HK-2 (cell line): ENCODE results near the gene POTEJ.
"Not testable (repeated sequence)": the region's sequence is repeated elsewhere in the genome, so short reads cannot be mapped to it uniquely, and the experiment has no call there.

Experiments used
- DNase-seq: peaks from one replicate; pipeline ENCODE4 v3.0.0-alpha.2; 2018; ENCODE audit not compliant: unreplicated experiment

POTEJ gene

GRCh38 chr2:130601648-130602302 is 9.5 kb upstream of the POTEJ start:
- DNase-seq: not testable (repeated sequence)

- not testable (repeated sequence) for DNase-seq
Observed at GRCh38 chr2:130608276-130609001, 2.8 kb upstream of the POTEJ start.

- DNase-seq: not testable (repeated sequence)
Observed at GRCh38 chr2:130609002-130609920, 2.0 kb upstream of the POTEJ start.

- DNase-seq: not testable (repeated sequence)
Observed at GRCh38 chr2:130610486-130610885, 754 bp upstream of the POTEJ start.

- DNase-seq: not testable (repeated sequence)
Observed at GRCh38 chr2:130628784-130629475, 17.7 kb downstream of the POTEJ start.

GRCh38 chr2:130638973-130639372 is 27.7 kb downstream of the POTEJ start:
- DNase-seq: not testable (repeated sequence)

- DNase-seq: not testable (repeated sequence)
Observed at GRCh38 chr2:130641688-130642087, 30.4 kb downstream of the POTEJ start.

GRCh38 chr2:130649285-130649684 is 38.0 kb downstream of the POTEJ start:
- DNase-seq: not testable (repeated sequence)

- DNase-seq: not testable (repeated sequence)
Observed at GRCh38 chr2:130664506-130664905, 53.3 kb downstream of the POTEJ start.

GRCh38 chr2:130665596-130665995 is 54.4 kb downstream of the POTEJ start:
- DNase-seq: not testable (repeated sequence)

GRCh38 chr2:130667516-130667915 is 56.3 kb downstream of the POTEJ start:
- DNase-seq: not testable (repeated sequence)

GRCh38 chr2:130670026-130670745 is 58.9 kb downstream of the POTEJ start:
- DNase-seq: not testable (repeated sequence)

GRCh38 chr2:130692041-130692770 is 81.0 kb downstream of the POTEJ start:
- not testable (repeated sequence) for DNase-seq

- peak; percentile 41 for DNase-seq
Observed at GRCh38 chr2:130693474-130693873, 82.2 kb downstream of the POTEJ start.

GRCh38 chr2:130703250-130703649 is 92.0 kb downstream of the POTEJ start:
- not testable (repeated sequence) for DNase-seq
